T-helper 9 cell (primary cell): ENCODE measurements around the gene GTF2I.
"Not testable (repeated sequence)": the region's sequence is repeated elsewhere in the genome, so short reads cannot be mapped to it uniquely, and the experiment has no call there.

Experiments
- DNase-seq: peaks from one replicate; pipeline ENCODE4 v3.0.0-alpha.2; 2020

Gene GTF2I

GRCh38 chr7:74656837-74657691 is 454 bp upstream of the GTF2I start:
- DNase-seq, result peak; percentile 97

DNA sequence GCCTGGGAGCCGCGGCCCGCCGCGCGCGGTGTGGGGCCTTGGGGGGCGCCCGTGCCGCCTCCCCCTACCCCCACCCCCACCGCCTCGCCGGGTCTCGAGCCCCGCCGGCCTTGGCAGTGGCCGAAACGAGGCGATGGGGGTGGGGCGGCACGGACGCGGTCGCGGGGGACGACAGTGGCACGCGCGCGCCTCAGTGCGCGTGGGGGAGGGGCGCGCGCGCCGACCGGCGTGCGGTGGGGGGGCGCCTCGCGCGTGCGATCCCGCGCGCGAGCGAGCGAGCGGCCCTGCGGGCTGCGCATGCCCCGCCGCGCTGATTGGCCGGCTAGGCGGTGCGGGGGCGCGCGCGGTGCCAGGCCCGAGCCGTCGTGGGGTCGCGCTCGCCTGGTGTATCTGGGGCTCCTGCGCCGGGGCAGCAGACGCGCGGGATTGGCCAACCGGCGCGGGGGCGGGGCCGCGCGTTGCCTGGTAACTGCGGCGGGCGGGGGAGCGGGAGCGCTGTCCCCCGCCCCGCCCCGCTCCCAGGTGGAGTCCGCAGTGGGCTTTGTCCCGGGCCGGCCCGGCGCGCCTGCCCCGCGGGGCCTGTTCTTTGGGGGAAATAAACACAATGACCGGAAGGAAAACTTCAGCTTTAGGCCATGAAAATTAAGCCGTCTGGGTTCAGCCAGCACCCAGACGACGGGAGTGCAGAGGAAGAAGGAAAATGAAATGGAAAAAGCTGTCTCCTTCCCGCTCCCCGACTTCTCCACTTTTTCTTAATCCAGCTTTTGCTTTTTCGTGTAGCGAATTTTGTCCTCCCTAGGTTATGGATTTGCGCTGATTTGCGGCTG is 873 bp downstream of the GTF2I start:
- peak; percentile 81 for DNase-seq

DNA sequence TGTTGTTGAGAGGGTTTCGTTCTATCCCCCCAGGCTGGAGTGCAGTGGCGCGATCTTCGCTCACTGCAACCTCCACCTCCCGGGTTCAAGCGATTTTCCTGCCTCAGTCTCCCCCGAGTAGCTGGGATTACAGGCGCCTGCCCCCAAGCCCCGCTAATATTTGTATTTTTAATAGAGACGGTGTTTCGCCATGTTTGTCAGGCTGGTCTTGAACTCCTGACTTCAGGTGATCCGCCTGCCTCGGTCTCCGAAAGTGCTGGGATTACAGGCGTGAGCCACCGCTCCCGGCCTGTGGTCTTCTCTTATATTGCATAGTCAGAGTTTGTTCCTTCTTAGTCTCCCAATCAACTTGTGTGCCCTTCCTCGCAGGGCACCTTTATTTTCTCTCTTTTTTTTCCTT is 2.7 kb downstream of the GTF2I start:
- not testable (repeated sequence) for DNase-seq

DNA sequence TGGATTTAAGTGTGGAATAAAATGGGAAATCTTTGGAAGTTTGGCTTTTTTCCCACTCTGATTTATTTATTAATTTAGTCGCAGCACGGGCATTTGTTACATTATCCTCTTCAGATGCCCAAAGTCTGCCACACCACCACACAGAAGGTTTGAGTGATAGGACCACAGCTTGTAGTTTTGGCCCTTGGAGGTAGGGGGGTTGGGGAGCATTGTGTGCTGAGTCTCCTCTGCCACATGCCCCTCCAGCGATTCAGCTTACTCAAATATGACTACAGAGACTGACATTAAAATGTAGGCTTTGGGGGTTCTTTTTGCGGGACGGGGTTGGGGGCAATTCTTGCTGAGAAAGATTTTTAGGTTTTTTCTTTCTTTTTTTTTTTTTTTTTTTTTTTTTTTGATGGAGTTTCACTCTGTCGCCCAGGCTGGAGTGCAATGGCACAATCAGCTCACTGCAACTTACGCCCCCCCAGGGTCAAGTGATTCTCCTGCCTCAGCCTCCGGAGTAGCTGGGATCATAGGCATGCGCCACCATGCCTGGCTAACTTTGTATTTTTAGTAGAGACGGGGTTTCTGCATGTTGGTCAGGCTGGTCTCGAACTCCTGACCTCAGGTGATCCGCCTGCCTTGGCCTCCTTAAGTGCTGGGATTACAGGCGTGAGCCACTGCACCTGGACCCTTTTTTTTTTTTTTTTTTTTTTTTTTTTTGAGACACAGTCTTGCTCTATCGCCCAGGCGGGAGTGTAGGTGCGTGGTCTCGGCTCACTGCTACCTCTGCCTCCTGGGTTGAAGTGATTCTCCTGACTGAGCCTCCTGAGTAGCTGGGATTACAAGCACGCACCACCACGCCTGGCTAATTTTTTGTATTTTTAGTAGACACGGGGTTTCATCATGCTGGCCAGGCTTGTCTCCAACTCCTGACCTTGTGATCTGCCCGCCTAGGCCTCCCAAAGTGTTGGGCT is 4.6 kb downstream of the GTF2I start:
- DNase-seq, result not testable (repeated sequence)

DNA sequence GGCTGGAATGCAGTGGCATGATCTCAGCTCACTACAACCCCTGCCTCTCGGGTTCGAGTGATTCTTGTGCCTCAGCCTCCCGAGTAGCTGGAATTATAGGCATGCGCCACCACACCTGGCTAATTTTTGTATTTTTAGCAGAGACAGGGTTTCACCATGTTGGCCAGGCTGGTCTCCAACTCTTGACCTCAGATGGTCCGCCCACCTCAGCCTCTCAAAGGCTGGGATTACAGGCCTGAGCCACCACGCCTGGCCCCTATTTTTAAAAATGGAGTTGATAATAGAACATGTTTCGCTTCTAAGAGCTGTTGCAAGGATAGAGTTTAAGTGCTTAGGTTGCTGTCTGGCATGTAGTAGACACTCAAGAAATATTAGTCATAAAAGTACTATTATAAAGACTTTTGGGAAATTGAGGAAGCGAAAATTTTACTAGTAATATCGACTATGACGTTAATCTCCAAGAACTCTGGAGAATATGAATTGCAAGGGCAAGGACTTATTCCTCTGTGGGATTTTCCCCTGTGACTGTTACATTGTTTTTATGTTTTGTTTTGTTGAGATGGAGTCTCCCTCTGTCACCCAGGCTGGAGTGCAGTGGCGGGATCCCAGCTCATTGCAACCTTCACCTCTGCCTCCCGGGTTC is 7.9 kb downstream of the GTF2I start:
- no peak for DNase-seq

GRCh38 chr7:74667013-74667412 is 9.5 kb downstream of the GTF2I start:
- DNase-seq, result not testable (repeated sequence)

- not testable (repeated sequence) for DNase-seq
Observed at GRCh38 chr7:74667520-74667919, 10.0 kb downstream of the GTF2I start.

DNA sequence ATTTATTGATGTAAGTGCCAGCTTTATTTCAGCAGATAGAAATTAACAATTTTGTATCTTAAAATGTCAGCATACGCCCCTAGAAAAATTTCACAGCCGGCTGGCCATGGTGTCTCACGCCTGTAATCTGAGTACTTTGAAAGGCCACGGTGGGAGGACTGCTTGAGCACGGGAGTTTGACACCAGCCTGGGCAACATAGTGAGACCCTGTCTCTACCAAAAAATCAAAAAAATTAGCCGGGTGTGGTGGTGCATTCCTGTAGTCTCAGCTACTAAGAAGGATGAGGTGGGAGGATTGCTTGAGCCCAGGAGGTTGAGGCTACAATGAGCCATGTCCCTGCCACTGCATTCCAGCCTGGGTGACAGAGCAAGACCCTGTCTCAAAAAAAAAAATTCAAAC is 14.1 kb downstream of the GTF2I start:
- no peak for DNase-seq

DNA sequence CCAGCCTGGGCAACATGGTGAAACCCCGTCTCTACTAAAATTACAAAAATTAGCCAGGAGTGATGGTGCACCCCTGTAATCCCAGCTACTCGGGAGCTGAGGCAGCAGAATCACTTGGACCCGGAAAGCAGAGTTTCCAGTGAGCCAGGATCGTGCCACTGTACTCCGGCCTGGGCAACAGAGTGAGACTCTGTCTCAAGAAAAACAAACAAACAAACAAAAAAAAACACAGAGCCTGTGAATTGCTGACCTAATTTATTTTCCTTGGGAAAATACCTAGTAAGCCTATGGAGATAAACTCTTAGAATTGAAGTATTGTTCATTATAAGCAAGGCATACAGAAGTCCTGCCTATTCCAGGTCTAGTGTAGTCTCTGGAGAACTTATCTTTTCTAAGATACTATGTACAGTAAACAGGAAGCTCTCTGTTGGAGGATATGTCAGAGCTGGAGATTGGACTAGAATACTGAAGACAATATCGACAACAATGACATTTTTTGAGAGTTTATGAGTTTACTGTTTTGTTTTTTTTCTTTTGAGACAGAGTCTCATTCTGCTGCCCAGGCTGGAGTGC is 14.9 kb downstream of the GTF2I start:
- no peak for DNase-seq

- DNase-seq, result no peak
Observed at GRCh38 chr7:74674166-74674565, 16.6 kb downstream of the GTF2I start.

DNA sequence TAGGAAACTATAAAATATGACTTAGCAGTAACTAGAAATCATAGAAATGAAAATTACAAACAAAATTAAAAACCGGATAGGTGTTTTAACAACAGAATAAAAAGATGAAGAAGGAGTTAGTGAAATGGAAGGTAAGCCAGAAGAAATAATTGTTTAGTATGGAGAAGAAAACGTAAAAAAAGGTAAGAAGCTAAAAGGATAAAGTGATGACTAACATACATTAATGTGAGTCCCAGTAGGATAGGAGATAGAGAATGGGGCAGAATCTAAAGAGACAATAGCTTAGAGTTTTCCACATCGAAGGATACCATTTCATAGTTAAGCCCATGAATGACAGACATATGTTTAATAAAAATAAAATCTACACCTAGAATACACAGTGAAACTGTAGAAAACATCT is 25.3 kb downstream of the GTF2I start:
- DNase-seq, result no peak

GRCh38 chr7:74683799-74684198 is 26.3 kb downstream of the GTF2I start:
- no peak for DNase-seq

DNA sequence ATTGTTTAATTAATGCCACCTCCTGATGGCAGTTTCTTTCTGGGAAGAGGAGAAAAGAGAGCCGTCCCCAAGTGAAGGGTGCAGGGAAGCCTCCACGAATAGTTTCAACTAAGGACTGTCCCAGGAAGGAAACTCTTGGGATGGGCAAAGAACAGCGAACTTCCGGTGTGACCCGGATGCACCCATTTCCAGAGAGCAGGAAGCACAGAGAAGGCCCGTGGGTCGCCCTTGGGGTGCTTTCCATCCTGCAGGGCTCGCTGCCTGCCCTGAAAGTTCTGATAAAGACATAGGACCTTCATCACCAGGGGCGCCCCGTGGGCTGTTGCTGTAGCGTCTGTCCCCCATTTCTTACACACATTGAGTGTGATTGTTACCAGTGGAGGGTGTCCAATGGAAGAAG is 27.0 kb downstream of the GTF2I start:
- no peak for DNase-seq

- DNase-seq, result no peak
Observed at GRCh38 chr7:74684921-74685320, 27.4 kb downstream of the GTF2I start.

DNA sequence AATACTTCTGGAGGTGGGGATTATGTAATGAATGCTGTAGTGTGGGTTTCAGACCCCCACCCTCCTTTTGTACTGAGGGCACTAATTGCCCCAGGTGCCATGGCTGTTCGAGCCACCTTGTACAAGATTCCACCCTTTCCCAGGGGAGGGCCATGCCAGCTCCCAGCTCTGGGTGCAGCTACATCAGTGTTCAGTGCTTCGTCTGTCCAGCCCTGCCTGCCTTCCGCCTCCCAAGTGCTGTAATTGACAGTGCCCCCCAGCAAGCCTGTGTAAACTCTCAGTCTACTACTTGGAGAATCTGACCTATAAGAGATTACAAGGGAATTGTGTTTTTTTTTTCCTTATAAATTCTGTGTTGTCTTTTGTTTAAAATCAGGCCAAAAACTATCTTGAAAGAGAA is 33.0 kb downstream of the GTF2I start:
- DNase-seq, result no peak

DNA sequence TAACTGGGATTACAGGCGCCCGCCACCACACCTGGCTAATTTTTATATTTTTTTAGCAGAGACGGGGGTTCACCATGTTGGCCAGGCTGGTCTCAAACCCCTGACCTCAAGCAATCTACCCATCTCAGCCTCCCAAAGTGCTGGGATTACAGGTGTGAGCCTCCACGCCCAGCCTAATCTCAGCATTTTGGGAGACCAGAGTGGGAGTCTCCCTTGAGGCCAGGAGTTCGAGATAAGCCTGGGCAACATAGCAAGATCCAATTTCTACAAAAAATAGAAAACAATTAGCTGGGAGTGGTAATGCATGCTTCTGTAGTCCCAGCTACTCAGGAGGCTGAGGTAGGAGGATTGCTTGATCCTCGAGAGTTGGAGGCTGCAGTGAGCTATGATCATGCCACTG is 46.9 kb downstream of the GTF2I start:
- not testable (repeated sequence) for DNase-seq

DNA sequence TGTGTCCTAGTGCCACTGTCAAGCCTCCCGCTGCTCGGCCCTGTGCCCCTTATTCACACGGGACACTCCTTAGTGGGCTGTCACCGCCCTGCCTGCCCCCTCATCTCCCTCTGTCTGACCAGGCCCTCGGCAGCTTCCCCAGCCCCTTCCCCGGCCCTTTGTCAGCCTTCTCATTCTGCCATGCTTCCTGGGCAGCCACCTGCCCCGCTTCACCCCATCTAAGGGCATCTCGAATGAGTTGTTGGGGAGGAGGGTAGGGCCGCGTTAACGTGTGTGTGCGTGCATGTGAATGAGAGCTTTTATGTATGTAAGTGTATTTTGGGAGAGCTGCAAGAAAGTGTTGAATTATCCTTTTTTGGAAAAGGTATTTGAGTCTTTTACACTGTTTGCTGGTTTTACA is 49.7 kb downstream of the GTF2I start:
- no peak for DNase-seq

- no peak for DNase-seq
Observed at GRCh38 chr7:74708569-74709275, 51.2 kb downstream of the GTF2I start.

GRCh38 chr7:74709880-74710671 is 52.6 kb downstream of the GTF2I start:
- DNase-seq, result no peak

GRCh38 chr7:74713567-74713966 is 56.0 kb downstream of the GTF2I start:
- no peak for DNase-seq
